Right lobe of liver (tissue), 4 donors: ENCODE results near the gene PLCL1.

Experiments used
- CTCF ChIP-seq, 4 donors: fragments of 200-600 bp in 3 of 4; fragments of 450-650 bp in 1 of 4; IDR thresholded peaks; one replicate each; pipeline versions ENCODE4 v1.5.1 to v1.8.0; 2016 to 2022; ENCODE audit warnings: antibody characterized with exemption in 4 of 4, mild to moderate bottlenecking in 2 of 4
- POLR2A ChIP-seq: fragments of 450-650 bp; IDR thresholded peaks from one replicate; pipeline ENCODE4 v1.6.1; 2017; ENCODE audit warnings: antibody characterized with exemption, mild to moderate bottlenecking
- donor health status: DM: no; HTN: no; CAD: no.
- donor health status: DM: no; HTN: no; CAD: no.
- donor health status: DM: no; HTN: yes; CAD: no.

- no peak for TF ChIP-seq CTCF (IDR thresholded peaks at IDR 0.05)
- no peak for TF ChIP-seq POLR2A
Measured at GRCh38 chr2:197846777-197847176, 42.4 kb downstream of the PLCL1 start.
